Measurements from ENCODE around the gene MTERF2. TPM values are rescaled to one million over a fixed set of nuclear protein-coding genes. Genes with fewer than 3 reads are reported as not detected.

MTERF2 gene
- total RNA-seq, 1 donor, result 7.3 TPM

GRCh38 chr12:106942775-106943174 lies 44.2 kb downstream of the MTERF2 start:
- TF ChIP-seq, protein P1, sequence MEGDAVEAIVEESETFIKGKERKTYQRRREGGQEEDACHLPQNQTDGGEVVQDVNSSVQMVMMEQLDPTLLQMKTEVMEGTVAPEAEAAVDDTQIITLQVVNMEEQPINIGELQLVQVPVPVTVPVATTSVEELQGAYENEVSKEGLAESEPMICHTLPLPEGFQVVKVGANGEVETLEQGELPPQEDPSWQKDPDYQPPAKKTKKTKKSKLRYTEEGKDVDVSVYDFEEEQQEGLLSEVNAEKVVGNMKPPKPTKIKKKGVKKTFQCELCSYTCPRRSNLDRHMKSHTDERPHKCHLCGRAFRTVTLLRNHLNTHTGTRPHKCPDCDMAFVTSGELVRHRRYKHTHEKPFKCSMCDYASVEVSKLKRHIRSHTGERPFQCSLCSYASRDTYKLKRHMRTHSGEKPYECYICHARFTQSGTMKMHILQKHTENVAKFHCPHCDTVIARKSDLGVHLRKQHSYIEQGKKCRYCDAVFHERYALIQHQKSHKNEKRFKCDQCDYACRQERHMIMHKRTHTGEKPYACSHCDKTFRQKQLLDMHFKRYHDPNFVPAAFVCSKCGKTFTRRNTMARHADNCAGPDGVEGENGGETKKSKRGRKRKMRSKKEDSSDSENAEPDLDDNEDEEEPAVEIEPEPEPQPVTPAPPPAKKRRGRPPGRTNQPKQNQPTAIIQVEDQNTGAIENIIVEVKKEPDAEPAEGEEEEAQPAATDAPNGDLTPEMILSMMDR (IDR thresholded peaks at IDR 0.05; ENCODE audit: insufficient read depth, low read depth, low read length), result no peak
- no peak for DNase-seq (ENCODE audit: low read depth)
- H3K4me3 ChIP-seq (ENCODE audit: low read depth, low read length), result no peak overlapping the region

- TF ChIP-seq, protein P1 (IDR thresholded peaks at IDR 0.05; ENCODE audit: insufficient read depth, low read depth, low read length), result no peak
- no peak for DNase-seq (ENCODE audit: low read depth)
- H3K4me3 ChIP-seq (ENCODE audit: low read depth, low read length), result no peak overlapping the region
These were observed 45.3 kb downstream of the MTERF2 start for GRCh38 chr12:106941481-106942156.

DNA sequence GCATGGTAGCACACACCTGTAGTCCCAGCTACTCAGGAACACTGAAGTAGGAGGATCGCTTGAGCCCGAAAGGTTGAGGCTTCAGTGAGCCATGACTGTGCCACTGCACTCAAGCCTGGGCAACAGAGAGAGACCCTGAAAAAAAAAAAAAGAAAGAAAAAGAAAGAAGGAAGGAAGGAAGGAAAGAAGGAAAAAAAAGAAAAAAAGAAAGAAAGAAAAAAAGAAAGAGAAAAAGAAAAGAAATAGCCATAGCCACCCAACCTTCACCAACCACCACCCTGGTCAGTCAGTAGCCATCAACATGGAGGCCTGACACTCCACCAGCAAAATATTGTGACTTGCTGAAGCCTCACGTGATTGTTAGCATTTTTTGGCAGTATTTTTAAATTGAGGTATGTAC lies 52.7 kb downstream of the MTERF2 start:
- TF ChIP-seq, protein P1 (IDR thresholded peaks at IDR 0.05; ENCODE audit: insufficient read depth, low read depth, low read length), result no peak
- H3K4me3 ChIP-seq (ENCODE audit: low read depth, low read length), result no peak overlapping the region

More for the DNA sequence above, 52.7 kb downstream of the MTERF2 start:
- DNase-seq (ENCODE audit: low read depth), result no peak

Other genes with a start within 250 kb of the MTERF2 start
- gene RIC8B, start 212.5 kb downstream of the MTERF2 start, total RNA-seq, result 12.6 and 15.1 TPM in 2 replicates
- 116 and 194 TPM in 2 replicates for gene TMEM263, start 31.2 kb downstream of the MTERF2 start, total RNA-seq
- gene CRY1, start 106.4 kb upstream of the MTERF2 start, total RNA-seq, result 25.4 and 25.5 TPM in 2 replicates